Cardiac fibroblast (primary cell): ENCODE data around the gene OR2AJ1.

ENCODE experiments used
- DNase-seq, 2 donors: peaks; one replicate each; pipeline versions ENCODE4 v3.0.0 to v3.0.0-alpha.2; 2010; ENCODE audit warnings: low read depth in 2 of 2
- H3K4me3 ChIP-seq, 2 donors: replicated peaks in 1 of 2; 1 replicate in 1 of 2; 2 replicates in 1 of 2; pipeline ENCODE4 v1.5.1; 2011; ENCODE audit warnings: low read depth in 2 of 2, low read length in 2 of 2, mild to moderate bottlenecking in 2 of 2, moderate library complexity in 1 of 2
- TF ChIP-seq, protein P1 (sequence below): IDR thresholded peaks from one replicate; pipeline ENCODE4 v1.5.1; 2011; ENCODE audit warnings: low read depth, mild to moderate bottlenecking, low read length, inconsistent platforms

The OR2AJ1 gene

DNA sequence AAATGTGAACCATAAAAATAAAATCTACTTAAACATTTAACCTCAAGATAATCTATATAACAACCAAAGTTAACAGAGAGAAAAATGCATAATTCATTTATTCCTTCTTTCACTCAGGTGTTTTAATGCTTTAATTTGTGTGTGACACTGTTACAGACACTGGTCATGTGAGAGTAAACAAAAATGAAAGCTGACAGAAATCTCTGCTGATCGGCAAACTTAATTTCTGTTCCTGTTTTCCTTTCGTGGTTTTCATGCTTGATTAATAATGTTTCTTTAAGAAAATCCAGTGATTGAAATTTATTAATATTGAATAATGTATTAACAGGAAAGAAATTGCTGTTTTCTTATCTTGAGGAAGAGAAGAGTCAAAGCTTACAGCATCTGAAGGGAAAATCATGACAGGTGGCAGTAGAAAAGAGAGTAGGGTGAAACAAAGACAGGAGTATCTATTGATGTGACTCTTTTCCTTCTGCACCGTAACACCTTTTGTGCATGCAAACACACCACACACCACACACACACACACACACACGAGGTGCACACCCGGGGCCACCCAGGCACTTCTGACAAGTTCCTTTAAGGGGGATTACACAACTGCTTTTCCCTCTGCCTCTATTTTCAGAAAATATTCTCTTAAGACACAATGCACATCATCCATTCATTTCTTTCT, 42.0 kb downstream of the OR2AJ1 start:
- H3K4me3 ChIP-seq: no peak overlapping the region
- TF ChIP-seq, protein P1, sequence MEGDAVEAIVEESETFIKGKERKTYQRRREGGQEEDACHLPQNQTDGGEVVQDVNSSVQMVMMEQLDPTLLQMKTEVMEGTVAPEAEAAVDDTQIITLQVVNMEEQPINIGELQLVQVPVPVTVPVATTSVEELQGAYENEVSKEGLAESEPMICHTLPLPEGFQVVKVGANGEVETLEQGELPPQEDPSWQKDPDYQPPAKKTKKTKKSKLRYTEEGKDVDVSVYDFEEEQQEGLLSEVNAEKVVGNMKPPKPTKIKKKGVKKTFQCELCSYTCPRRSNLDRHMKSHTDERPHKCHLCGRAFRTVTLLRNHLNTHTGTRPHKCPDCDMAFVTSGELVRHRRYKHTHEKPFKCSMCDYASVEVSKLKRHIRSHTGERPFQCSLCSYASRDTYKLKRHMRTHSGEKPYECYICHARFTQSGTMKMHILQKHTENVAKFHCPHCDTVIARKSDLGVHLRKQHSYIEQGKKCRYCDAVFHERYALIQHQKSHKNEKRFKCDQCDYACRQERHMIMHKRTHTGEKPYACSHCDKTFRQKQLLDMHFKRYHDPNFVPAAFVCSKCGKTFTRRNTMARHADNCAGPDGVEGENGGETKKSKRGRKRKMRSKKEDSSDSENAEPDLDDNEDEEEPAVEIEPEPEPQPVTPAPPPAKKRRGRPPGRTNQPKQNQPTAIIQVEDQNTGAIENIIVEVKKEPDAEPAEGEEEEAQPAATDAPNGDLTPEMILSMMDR: no peak
- DNase-seq: no peak
